Germinal center (tissue), 1 donor: ENCODE data around the gene FSTL5.

ENCODE experiments used
- DNase-seq: peaks from one replicate; pipeline ENCODE4 v3.0.0; 2012; ENCODE audit warnings: mixed read lengths, low spot score

FSTL5 gene

DNA sequence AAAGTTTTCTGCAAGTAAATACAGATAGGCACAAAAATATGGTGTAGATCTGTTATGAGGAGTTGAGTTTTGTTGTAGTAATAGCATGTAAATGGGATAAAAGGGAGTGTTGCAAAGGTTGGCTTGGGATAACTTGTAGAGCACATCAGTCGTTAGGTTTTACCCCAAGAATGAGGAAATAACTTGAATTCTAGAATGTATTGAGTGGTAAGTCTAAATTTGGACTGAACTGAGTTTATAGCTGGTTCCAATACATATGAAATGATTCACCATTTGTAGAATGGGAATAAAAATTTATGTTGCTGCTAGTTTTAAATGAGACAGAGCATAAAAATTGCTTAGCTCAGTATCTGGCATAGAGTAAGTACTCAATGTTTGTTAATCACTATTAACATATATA is 719.2 kb downstream of the FSTL5 start:
- no peak for DNase-seq

DNA sequence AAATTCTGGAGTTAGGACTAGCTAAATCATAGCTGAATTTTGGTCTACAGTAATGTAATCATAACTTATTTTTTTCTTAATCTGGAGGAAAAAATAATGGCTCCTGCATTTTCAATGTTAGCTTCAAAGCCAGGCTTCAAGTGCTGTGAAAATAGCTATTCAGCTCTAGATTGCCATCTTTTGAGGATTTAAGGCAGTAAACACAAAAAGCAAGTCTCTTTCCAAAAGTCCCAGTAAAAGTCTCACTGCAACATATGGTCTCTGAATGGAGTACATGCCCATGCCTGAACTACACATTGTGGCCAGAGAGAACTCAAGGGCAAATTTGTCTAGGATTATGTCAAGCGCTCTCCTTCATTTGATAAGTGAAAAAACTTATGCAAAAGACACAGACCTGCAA is 720.9 kb downstream of the FSTL5 start:
- no peak for DNase-seq

DNA sequence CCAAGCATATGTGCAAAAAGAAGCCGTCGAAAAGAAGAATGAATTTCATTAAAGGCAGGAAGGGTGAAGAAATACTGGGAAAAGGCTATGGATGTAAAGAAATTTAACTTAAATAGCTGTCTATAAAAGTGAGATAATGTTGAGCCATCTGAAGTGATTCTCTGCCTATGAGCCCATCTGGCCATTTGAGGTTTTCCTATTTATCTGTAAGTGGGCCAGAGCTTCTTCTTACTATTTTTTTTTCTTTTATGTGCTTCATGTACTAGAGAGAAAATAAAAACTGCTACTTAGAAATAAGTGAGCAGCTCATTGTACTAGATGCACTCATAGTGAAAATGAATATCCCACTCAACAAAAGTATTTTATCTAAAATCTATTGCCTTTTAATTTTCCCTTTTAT is 725.7 kb downstream of the FSTL5 start:
- DNase-seq, result no peak

DNA sequence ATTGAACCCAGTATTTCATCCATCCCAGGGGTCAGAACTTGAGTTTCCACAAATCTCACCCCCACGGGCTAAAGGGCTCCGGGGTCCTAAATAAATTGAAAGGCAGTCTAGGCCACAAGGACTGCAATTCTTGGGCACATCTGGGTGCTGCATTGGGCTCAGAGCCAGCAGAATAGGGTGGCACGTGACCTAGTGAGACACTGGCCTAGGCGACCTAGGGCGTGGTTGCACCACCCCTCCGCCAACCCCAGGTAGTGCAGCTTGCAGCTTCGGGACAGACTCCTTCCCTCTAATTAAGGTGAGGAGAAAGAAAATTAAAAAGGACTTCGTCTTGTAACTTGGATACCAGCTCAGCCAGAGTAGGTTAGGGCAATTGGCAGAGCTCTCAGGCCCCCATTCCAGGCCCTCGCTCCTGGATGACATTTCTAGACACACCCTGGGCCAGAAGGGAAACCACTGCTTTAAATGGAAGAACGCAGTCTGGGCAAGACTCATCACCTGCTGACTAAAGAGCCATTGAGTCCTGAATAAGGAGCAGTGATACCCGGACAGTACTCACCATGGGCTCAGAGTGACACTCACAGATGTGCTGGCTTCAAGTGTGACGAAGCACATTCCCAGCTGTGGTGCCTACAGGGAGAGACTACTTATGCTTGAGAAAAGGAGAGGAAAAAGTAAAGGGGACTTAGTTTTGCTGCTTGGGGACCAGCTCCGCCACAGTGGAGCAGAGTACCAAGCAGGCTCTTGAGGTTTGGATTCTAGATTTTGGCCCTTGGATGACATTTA is 735.4 kb downstream of the FSTL5 start:
- no peak for DNase-seq

DNA sequence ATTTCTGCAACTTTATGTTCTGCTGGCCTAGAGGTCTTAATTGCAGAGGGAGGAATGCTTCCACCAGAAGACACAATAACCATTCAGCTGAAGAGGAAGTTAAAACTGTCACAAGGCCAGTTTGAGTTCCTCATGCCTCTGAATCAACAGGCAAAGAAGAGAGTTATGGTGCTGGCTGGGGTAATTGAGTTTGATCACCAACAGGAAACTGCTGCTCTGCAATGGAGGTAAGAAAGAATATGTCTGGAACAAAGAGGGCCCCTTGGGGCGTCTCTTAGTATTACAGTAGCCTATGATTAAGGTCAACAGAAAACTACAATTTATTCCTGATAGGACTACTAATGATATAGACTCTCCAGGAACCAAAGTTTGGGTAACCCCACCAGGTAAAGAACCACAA is 744.0 kb downstream of the FSTL5 start:
- DNase-seq, result no peak

DNA sequence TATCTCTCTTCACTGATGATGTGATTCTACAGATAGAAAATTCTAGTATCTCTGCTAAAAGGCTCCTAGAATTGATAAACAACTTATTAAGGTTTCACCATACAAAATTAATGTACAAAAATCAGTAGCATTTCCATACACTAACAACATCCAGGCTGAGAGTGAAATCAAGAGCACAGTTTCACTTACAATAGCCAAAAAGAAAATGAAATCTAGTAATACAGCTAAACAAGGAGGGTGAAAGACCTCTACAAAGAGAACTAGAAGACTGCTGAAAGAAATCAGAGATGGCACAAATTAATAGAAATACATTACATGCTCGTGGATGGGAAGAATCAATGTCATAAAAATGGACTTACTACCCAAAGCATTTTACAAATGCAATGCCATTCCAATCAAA is 751.9 kb downstream of the FSTL5 start:
- no peak for DNase-seq

DNA sequence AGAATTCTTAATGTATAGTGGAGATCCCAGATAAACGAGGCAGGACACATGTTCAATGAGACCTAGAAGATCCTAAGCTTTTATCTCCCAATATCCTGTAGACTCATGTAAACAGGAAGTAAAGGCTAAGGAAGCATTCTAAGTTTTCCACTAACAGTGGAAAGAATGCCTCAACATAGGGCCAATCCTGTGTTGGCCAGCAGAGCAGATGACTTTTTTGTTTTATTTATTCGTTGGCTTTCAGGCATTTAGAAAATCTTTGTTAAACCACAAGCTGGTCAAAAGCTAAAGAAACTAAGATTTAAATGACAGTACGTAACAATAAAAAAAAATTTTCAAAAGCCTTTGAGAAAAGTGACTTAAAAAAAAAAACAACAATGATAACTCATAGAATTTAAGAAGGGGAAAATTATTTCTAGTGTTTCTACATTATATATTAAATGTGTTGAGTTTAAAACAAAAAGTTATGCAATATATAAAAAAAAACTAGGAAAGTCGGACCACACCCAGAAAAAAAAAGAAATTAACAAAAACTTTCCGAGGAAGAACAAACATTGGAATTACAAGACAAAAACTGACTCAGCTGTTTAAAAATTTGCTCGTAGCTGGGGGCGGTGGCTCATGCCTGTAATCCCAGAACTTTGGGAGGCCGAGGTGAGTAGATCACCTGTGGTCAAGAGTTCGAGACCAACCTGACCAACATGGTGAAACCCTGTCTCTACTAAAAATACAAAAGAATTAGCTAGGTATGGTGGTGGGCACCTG is 759.3 kb downstream of the FSTL5 start:
- DNase-seq, result no peak

DNA sequence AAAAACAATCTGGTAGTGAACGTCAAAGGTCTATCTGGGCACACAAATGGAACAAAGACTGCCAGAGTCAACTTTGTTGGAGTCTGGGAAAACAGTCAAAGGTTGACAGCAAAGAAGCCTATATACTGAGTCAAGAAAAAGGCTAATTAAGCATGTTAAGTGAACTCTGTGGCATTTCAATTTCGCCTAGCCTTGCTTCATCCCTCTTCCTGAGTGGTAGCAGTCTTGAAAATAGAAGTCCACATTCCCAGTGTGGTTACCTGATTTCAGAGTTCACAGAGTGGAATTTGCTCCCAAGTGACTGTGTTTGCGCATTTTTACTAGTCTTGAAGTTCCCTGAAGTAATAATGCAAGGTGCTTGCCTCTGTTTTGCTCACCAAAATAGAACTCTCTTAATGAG is 760.0 kb downstream of the FSTL5 start:
- DNase-seq, result no peak

DNA sequence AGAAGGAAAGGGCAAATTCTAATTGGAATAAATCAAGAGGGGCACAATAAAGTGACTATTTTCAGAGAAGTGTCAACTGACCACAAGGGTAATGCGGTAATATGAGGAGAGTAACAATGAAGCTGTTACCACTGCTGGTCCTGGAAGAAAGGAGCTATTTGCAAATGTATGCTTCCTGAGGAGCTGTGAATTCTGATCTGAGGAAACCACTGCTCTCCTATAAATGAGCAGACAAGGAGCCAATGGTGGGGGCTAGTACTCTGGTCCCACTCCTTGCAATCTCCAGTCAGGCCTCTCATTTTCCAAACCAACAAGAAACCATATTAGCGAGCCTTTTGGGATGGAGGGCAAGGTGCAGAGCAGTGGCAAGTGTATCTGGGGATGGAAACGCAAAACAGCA is 770.2 kb downstream of the FSTL5 start:
- DNase-seq, result no peak

DNA sequence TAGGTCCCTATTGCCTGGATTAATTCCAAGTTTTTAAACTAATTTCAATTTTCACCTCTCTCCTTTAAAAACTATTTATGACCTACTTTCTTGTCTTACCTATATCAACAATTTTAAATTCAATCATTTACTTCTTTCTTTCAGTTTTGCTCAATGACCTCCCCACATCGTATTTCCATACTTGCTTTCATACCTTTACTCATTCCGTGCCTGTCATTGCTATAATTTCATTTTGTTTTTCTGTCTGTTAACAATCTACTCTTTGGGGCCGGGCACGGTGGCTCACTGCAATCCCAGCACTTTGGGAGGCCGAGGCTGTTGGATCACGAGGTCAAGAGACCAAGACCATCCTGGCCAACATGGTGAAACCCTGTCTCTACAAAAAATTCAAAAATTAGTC is 781.1 kb downstream of the FSTL5 start:
- no peak for DNase-seq

DNA sequence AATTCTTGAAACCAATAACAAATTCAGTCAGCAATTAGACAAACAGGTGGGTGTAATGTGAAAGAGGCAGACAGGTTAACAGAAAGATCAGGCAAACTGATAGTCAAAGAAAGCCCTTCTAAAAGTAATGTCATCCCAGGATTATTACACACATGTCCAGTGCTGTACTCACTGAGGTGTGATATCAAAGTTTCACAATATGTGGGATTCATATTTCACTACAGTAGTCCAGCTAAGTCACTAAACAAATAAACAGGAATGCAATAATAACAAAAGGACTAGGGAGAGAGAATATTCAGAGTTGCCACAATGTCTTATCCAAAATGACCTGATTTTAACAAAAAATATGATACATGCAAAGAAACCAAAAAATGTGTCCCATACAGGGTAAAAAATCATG is 787.5 kb downstream of the FSTL5 start:
- DNase-seq, result no peak

DNA sequence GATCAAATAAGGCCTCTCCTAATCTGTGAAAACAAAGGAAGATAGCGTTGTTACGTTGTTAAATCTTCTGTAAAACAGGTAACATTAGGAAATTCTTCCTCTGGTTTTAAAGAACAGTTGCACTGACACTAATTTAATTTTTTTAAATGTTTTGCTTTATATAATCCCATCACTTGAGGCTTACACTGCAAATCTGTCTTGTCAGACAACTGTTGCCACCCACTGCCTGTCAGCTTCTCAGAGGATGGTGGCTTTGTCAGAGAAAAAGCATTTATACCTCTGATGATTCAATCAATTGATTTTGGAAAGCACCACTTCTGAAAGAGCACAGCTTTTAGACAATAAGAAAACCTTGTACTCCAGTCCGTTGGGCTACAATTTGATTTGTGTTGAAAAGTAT is 799.1 kb downstream of the FSTL5 start:
- no peak for DNase-seq

DNA sequence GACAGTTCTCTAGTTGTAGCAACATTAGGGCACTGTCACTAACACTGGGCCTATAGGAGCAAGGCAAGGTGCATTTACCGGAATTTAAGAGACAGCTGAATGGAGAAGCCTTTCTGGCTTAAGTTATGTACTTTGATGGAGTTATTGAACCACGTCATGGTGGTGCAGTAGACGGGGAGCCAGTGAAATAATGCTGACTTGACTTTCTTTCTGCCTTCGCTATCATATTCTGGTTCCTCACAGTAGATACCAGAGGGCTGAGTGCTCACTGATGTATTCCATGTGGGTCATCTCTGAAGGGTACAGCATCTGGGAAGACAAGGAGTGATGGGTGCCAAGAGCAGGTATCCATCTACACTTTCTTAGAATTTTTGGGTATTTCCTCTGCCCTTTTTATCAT is 802.8 kb downstream of the FSTL5 start:
- no peak for DNase-seq

DNA sequence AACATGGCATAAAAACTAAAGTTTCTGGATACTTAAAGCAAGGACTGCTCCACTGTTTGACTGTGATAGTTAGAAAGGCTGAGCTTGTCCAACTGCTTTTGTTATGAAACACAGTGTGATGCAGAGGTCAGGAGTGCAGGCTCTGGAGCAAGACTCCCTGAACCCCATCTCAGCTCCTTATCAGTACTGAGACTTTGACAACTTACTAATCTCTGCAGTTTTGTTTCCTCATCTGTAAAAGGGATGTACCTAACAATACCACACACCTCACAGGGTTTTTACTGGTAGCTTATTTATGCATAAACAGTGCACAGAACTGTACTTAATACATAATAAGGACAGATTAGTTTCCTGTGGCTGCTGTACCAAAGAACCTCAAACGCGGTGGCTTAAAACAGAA is 804.3 kb downstream of the FSTL5 start:
- DNase-seq, result no peak

DNA sequence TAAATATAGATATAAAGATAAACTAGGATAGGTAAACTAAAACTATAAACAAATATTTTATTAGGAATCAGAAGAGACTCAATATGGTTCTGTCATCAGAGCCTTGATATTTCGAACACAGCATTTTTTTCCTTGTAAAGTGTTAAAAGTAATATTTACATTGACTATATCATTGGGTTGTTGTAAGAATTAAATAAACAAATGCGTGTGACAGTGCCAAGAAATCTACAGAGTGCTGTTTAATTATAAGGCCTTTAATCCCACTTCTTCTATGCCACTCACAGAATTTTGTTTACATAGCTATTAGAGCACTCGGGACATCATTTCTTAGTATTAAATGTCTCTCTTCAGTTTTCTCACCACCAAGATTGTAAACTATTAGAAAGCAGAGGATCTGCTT is 807.4 kb downstream of the FSTL5 start:
- no peak for DNase-seq

DNA sequence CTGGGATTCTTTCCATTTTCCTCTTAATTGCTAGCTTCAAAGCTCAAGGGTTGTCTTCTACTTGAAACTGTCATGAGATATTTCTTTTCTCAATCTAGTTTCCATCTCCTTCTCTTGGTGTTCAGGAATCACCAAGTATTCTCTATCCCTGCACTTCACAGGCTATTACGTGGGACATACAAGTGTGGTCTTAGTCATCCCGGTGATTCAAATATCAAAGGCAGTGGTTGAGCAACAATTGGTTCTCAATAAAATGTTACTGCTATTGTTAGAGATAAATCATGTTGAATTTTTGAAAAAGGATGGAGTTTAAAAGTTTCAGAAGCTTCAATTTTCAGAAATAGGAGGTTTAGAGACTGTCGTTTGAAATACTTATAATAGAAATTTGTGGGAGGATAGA is 812.9 kb downstream of the FSTL5 start:
- DNase-seq, result no peak

DNA sequence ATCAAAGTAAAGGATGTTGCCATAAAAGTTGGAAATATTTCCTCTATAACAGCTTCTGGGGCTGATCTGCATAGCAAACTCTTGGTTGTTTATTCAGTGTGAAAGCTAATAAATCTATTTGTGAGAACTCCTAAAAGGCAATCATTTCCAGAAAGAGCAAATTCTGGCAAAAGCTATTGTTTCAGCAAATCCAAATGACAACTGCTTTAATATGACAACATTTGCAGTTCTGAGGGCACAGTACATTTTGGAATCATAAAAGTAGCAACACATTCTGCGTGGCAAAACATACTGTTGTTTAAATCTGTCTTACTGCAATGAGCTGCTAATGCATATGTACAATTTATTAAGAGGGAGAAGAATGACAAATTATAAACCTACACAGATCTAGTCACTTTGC is 818.1 kb downstream of the FSTL5 start:
- DNase-seq, result no peak

DNA sequence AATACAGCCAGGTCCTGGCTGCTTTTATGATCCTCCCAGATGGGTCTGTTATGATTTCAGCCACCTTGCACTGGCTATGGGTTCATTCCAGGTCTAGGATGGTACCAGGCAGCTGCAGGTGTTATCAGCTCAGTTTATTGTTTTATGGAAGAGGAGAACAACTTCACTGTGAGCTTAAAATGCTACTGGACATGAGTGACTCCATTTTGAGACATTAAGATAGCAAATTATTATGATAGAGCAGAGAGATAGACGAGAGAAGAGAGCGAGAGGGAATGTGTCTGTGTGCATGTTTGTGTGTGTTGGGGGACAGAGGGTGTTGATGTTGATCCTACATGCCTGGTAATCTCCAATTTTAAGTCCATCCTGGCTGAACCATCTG is 820.2 kb downstream of the FSTL5 start:
- DNase-seq, result no peak

DNA sequence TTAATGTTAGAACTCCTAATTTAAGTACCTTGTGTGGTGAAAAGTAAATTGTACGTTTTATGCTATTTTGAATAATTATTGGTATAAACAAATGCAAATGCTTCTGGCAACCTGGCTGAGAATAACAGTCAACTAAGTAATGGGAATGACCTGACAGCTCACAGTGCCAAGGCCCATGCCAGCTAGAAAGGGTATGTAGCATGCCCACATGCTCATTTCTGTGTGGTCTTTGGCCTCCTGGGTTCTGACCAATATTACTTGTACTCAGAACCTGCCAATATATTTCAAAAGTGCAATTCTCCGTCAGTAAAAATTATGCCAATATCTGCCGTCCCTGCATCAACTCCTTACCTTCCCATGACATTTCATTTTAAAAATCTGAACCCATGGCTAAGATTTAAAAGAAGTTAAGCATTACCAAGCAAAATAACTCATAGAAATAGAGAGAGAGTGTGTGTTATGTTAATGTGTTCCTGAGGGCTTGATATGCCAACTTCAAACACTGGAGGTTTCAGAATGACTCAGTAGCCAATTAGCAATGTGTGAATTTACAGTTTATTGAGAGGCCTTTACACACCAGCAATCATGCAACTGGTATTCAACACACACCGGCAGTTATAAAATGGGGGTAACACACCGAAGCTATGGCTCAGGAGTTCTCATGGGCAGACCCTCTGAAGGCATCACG is 820.8 kb downstream of the FSTL5 start:
- no peak for DNase-seq

DNA sequence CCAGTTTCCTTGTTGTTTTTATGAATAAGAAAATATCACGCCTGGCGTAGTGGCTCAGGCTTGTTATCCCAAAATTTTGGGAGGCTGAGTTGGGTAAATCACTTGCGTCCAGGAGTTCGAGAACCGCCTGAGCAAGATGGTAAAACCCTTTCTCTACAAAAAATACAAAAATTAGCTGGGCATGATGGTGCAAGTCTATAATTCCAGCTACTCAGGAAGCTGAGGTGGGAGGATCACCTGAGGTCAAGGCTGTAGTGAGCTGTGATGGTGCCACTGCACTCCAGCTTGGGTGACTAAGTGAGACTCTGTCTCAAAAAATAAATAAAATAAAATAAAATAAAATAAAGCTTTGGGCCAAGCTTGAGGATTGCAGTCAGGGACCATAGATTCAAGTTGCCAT is 827.2 kb downstream of the FSTL5 start:
- no peak for DNase-seq

DNA sequence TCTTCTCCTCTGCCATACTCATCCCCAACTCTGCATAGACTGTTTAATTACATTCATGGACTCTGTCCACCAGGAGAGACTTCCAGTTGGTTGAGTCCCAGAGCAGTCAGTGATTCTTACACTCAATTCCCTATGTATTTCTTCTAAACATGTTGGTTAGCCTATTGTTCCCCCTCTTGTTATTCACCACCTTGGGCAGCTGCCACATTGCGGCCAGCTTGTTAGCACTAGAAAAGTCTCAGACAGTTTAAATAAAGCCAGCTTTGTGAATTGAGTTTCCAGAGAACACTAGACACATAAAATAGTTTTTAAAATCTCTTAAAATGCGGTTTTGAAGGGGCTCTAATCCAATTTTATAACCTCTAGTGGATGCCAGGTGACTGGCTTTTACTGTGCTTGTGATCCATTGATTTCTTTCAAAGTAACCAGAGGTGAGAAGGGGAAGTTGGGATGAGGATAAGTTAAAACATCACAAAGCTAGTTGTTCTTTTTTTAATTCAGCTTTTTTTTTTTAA is 827.7 kb downstream of the FSTL5 start:
- no peak for DNase-seq
